ENCODE results near the gene COPS8.

COPS8 gene

DNA sequence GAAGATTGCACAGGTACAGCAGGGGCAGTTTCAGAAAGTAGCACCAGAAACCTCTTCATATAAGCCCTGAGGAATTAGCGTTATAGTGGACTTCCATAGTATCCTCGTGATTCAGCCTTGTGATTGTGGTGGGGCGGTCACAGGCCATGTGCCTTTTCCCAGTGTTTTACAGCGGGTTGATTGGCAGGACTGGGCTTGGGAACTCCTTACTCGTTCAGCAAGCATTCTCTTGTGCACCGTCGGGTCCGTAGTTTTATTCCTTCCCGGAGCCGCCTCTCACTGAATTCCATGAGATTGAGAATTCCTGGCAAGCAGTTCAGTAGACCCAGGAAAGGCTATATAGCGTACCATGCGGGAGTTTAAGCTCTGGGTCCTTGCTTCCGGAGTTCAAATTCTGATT, 5.2 kb downstream of the COPS8 start:
- no peak overlapping the region for H3K9ac ChIP-seq (ENCODE audit: low read depth, low read length, poor library complexity, severe bottlenecking)
- no peaks in the 10 kb centered on the region for H3K27me3 ChIP-seq (ENCODE audit: insufficient read depth, low read length, poor library complexity, severe bottlenecking)
- H3K4me3 ChIP-seq (ENCODE audit: low read length, poor library complexity, severe bottlenecking) = no peak overlapping the region
- peaks cover 30% of the 10 kb centered on the region for H4K20me1 ChIP-seq (ENCODE audit: insufficient read depth, low read length, poor library complexity, severe bottlenecking)
- H3K36me3 ChIP-seq (ENCODE audit: insufficient read depth, low read length) = peaks cover 23% of the 10 kb centered on the region; the same call in 1 of the 2 replicates
- peak overlapping the region; percentile 77 for H3K4me2 ChIP-seq (ENCODE audit: low read depth, low read length, poor library complexity, severe bottlenecking)
- no peak overlapping the region for H2AFZ ChIP-seq (ENCODE audit: low read length)
- no peaks in the 10 kb centered on the region for H3K9me2 ChIP-seq (replicated peaks; ENCODE audit: low read depth, low read length)
- H3K79me2 ChIP-seq (ENCODE audit: insufficient read depth, low read length) = peaks cover 64% of the 10 kb centered on the region
- no peaks in the 10 kb centered on the region for H3K9me3 ChIP-seq (ENCODE audit: insufficient read depth, low read depth, low read length)
- TF ChIP-seq EZH2phosphoT487 (IDR thresholded peaks at IDR 0.05; ENCODE audit: borderline replicate concordance) = no peak
- H3F3A ChIP-seq (ENCODE audit: low read depth) = no peaks in the 10 kb centered on the region
- H3K4me1 ChIP-seq (ENCODE audit: insufficient read depth, low read length, poor library complexity, severe bottlenecking) = peaks cover 30% of the 10 kb centered on the region

GRCh38 chr2:237091779-237092436, 6.2 kb downstream of the COPS8 start:
- Histone ChIP-seq H3K27me3 (ENCODE audit: insufficient read depth, low read length, poor library complexity, severe bottlenecking) (no peaks in the 10 kb centered on the region), H3K9me2 (replicated peaks; ENCODE audit: low read depth, low read length) (no peaks in the 10 kb centered on the region), H4K20me1 (ENCODE audit: insufficient read depth, low read length, poor library complexity, severe bottlenecking) (peaks cover 22% of the 10 kb centered on the region), H3K4me1 (ENCODE audit: insufficient read depth, low read length, poor library complexity, severe bottlenecking) (peaks cover 23% of the 10 kb centered on the region), H3K9me3 (ENCODE audit: insufficient read depth, low read depth, low read length) (no peaks in the 10 kb centered on the region), H3K79me2 (ENCODE audit: insufficient read depth, low read length) (peaks cover 54% of the 10 kb centered on the region), H3F3A (ENCODE audit: low read depth) (no peaks in the 10 kb centered on the region), H3K4me3 (ENCODE audit: low read length, poor library complexity, severe bottlenecking) (no peak overlapping the region), H3K4me2 (ENCODE audit: low read depth, low read length, poor library complexity, severe bottlenecking) (no peak overlapping the region), H3K36me3 (ENCODE audit: insufficient read depth, low read length) (peaks cover 33% of the 10 kb centered on the region; the same call in 1 of the 2 replicates), H3K9ac (ENCODE audit: low read depth, low read length, poor library complexity, severe bottlenecking) (no peak overlapping the region), H2AFZ (ENCODE audit: low read length) (no peak overlapping the region)
- no peak for TF ChIP-seq EZH2phosphoT487 (IDR thresholded peaks at IDR 0.05; ENCODE audit: borderline replicate concordance)
- TF ChIP-seq, protein P1, sequence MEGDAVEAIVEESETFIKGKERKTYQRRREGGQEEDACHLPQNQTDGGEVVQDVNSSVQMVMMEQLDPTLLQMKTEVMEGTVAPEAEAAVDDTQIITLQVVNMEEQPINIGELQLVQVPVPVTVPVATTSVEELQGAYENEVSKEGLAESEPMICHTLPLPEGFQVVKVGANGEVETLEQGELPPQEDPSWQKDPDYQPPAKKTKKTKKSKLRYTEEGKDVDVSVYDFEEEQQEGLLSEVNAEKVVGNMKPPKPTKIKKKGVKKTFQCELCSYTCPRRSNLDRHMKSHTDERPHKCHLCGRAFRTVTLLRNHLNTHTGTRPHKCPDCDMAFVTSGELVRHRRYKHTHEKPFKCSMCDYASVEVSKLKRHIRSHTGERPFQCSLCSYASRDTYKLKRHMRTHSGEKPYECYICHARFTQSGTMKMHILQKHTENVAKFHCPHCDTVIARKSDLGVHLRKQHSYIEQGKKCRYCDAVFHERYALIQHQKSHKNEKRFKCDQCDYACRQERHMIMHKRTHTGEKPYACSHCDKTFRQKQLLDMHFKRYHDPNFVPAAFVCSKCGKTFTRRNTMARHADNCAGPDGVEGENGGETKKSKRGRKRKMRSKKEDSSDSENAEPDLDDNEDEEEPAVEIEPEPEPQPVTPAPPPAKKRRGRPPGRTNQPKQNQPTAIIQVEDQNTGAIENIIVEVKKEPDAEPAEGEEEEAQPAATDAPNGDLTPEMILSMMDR (conservative IDR thresholded peaks at IDR 0.05; ENCODE audit: low read length) = no peak

- no peak overlapping the region for H3K4me2 ChIP-seq (ENCODE audit: low read depth, low read length, poor library complexity, severe bottlenecking)
- peaks cover 48% of the 10 kb centered on the region for H3K79me2 ChIP-seq (ENCODE audit: insufficient read depth, low read length)
- no peaks in the 10 kb centered on the region for H3K9me2 ChIP-seq (replicated peaks; ENCODE audit: low read depth, low read length)
- no peaks in the 10 kb centered on the region for H3F3A ChIP-seq (ENCODE audit: low read depth)
- TF ChIP-seq EZH2phosphoT487 (IDR thresholded peaks at IDR 0.05; ENCODE audit: borderline replicate concordance) = no peak
- TF ChIP-seq, protein P1 (conservative IDR thresholded peaks at IDR 0.05; ENCODE audit: low read length) = no peak
- no peak overlapping the region for H3K4me3 ChIP-seq (ENCODE audit: low read length, poor library complexity, severe bottlenecking)
- no peaks in the 10 kb centered on the region for H3K27me3 ChIP-seq (ENCODE audit: insufficient read depth, low read length, poor library complexity, severe bottlenecking)
- peaks cover 39% of the 10 kb centered on the region; the same call in 1 of the 2 replicates for H3K36me3 ChIP-seq (ENCODE audit: insufficient read depth, low read length)
- H4K20me1 ChIP-seq (ENCODE audit: insufficient read depth, low read length, poor library complexity, severe bottlenecking) = peaks cover 19% of the 10 kb centered on the region
- no peak overlapping the region for H2AFZ ChIP-seq (ENCODE audit: low read length)
- H3K9ac ChIP-seq (ENCODE audit: low read depth, low read length, poor library complexity, severe bottlenecking) = no peak overlapping the region
- peaks cover 17% of the 10 kb centered on the region for H3K4me1 ChIP-seq (ENCODE audit: insufficient read depth, low read length, poor library complexity, severe bottlenecking)
- no peaks in the 10 kb centered on the region for H3K9me3 ChIP-seq (ENCODE audit: insufficient read depth, low read depth, low read length)
These were observed 6.8 kb downstream of the COPS8 start for GRCh38 chr2:237092506-237092905.

All from Loucy (cell line).